ENCODE measurements around the gene MYH10. TPM values are rescaled to one million over a fixed set of nuclear protein-coding genes. Genes with fewer than 3 reads are reported as not detected.

MYH10 gene
- total RNA-seq, 1 experiment from 2014 or later: 251 TPM

GRCh38 chr17:8485491-8485890 lies 145.0 kb downstream of the MYH10 start:
- Histone ChIP-seq H3K18ac (ENCODE audit: insufficient read length, low read depth, low read length) (no peak overlapping the region), H3K14ac (ENCODE audit: insufficient read depth, low read length) (no peak overlapping the region), H2AK5ac (ENCODE audit: insufficient read length, low read length) (no peak overlapping the region), H3K9ac (ENCODE audit: extremely low read depth, insufficient read length, low read length) (no peak overlapping the region), H3K27ac (ENCODE audit: insufficient read length, low read depth, low read length) (no peak overlapping the region), H2BK120ac (ENCODE audit: low read depth, low read length, poor library complexity, severe bottlenecking) (no peak overlapping the region), H3K4ac (ENCODE audit: low read depth, low read length) (no peak overlapping the region), H4K91ac (ENCODE audit: insufficient read length, low read depth, low read length) (no peak overlapping the region), H4K8ac (replicated peaks; ENCODE audit: insufficient read length, low read depth, low read length) (no peak overlapping the region), H2BK20ac (ENCODE audit: low read depth, low read length, poor library complexity, severe bottlenecking) (no peak overlapping the region), H3K79me1 (ENCODE audit: insufficient read depth, low read depth, low read length, poor library complexity, severe bottlenecking) (no peaks in the 10 kb centered on the region), H3K79me2 (ENCODE audit: insufficient read depth, low read length) (no peaks in the 10 kb centered on the region), H2BK5ac (ENCODE audit: insufficient read length, low read length) (no peak overlapping the region), H2BK15ac (ENCODE audit: low read depth, low read length) (no peak overlapping the region), H2BK12ac (ENCODE audit: insufficient read length, low read depth, low read length) (no peak overlapping the region), H3K56ac (ENCODE audit: insufficient read length, low read depth, low read length) (no peak overlapping the region), H4K20me1 (ENCODE audit: control insufficient read depth, insufficient read depth, insufficient read length) (no peaks in the 10 kb centered on the region), H3K23ac (ENCODE audit: insufficient read length, low read depth, low read length) (no peak overlapping the region), H4K5ac (ENCODE audit: insufficient read length, low read depth, low read length) (no peak overlapping the region), H3K4me1 (ENCODE audit: insufficient read depth, low read length) (no peaks in the 10 kb centered on the region), H3K9me3 (ENCODE audit: control insufficient read depth, low read depth, low read length) (no peaks in the 10 kb centered on the region), H3T11ph (ENCODE audit: low read length) (no peak overlapping the region), H3K27me3 (ENCODE audit: insufficient read depth, low read length) (no peaks in the 10 kb centered on the region), H2AFZ (ENCODE audit: low read length) (no peak overlapping the region), H3K23me2 (ENCODE audit: insufficient read length, low read depth, low read length, poor library complexity, severe bottlenecking) (no peaks in the 10 kb centered on the region), H3K4me2 (ENCODE audit: insufficient read depth, insufficient read length, low read length) (no peak overlapping the region)
- Mint-ChIP-seq H3K27me3 (ENCODE audit: low read depth) (no peaks in the 10 kb centered on the region), H3K4me3 (no peak overlapping the region), H3K4me1 (no peaks in the 10 kb centered on the region), H3K9me3 (0 out of 5 replicates have a peak, but pooled peaks cover 0 to 2% of the 10 kb centered on the region in 2 experiments), H3K27ac (no peak overlapping the region), H3K36me3 (ENCODE audit: insufficient read depth in 1 of 3, low read depth in 3 of 3) (peaks cover 76 to 98% (median 95%) of the 10 kb centered on the region in 3 experiments)
- WGBS (ENCODE audit: extremely low coverage, insufficient read length, low lambda C conversion rate): no CpG with 5 or more reads among the region's 1 CpG
- no peak for DNase-seq
- TF ChIP-seq, protein P1, sequence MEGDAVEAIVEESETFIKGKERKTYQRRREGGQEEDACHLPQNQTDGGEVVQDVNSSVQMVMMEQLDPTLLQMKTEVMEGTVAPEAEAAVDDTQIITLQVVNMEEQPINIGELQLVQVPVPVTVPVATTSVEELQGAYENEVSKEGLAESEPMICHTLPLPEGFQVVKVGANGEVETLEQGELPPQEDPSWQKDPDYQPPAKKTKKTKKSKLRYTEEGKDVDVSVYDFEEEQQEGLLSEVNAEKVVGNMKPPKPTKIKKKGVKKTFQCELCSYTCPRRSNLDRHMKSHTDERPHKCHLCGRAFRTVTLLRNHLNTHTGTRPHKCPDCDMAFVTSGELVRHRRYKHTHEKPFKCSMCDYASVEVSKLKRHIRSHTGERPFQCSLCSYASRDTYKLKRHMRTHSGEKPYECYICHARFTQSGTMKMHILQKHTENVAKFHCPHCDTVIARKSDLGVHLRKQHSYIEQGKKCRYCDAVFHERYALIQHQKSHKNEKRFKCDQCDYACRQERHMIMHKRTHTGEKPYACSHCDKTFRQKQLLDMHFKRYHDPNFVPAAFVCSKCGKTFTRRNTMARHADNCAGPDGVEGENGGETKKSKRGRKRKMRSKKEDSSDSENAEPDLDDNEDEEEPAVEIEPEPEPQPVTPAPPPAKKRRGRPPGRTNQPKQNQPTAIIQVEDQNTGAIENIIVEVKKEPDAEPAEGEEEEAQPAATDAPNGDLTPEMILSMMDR (conservative IDR thresholded peaks at IDR 0.05): no peak
